NCI-H2081 treated with DMSO at 0.1 percent for 48 hours (cell line): ENCODE measurements around the gene RASSF1.
"Not testable (repeated sequence)": the region's sequence is repeated elsewhere in the genome, so short reads cannot be mapped to it uniquely, and the experiment has no call there.

Experiments used
- DNase-seq: peaks from one replicate; lab custom pipeline; 2025; lab: John Stamatoyannopoulos, UW

The RASSF1 gene

GRCh38 chr3:50323614-50324199 is 16.9 kb downstream of the RASSF1 start:
- DNase-seq: no peak

- no peak for DNase-seq
Observed at GRCh38 chr3:50323092-50323600, 17.5 kb downstream of the RASSF1 start.

- DNase-seq: no peak
Observed at GRCh38 chr3:50322386-50323091, 18.1 kb downstream of the RASSF1 start, which contains the start of gene HYAL2. TSS of gene HYAL2 (minus strand) at chr3:50322745. CDS start at chr3:50320489, 2,256 bp downstream.

- no peak for DNase-seq
Observed at GRCh38 chr3:50322115-50322385, 18.6 kb downstream of the RASSF1 start.

GRCh38 chr3:50321336-50322114 is 19.1 kb downstream of the RASSF1 start:
- DNase-seq: no peak

- DNase-seq: no peak
Observed at GRCh38 chr3:50320853-50321335, 19.7 kb downstream of the RASSF1 start.

GRCh38 chr3:50319894-50320625 is 20.6 kb downstream of the RASSF1 start:
- no peak for DNase-seq

- DNase-seq: no peak
Observed at GRCh38 chr3:50319181-50319893, 21.3 kb downstream of the RASSF1 start.

GRCh38 chr3:50318615-50319014 is 22.0 kb downstream of the RASSF1 start:
- DNase-seq: no peak

- DNase-seq: no peak
Observed at GRCh38 chr3:50318163-50318562, 22.5 kb downstream of the RASSF1 start.

GRCh38 chr3:50317300-50317699 is 23.3 kb downstream of the RASSF1 start:
- no peak for DNase-seq

- DNase-seq: no peak
Observed at GRCh38 chr3:50316657-50317242, 23.9 kb downstream of the RASSF1 start.

- DNase-seq: no peak
Observed at GRCh38 chr3:50314816-50315215, 25.8 kb downstream of the RASSF1 start.

GRCh38 chr3:50314342-50314741 is 26.3 kb downstream of the RASSF1 start:
- no peak for DNase-seq

GRCh38 chr3:50312041-50312440 is 28.6 kb downstream of the RASSF1 start:
- not testable (repeated sequence) for DNase-seq

GRCh38 chr3:50304601-50305000 is 36.0 kb downstream of the RASSF1 start:
- no peak for DNase-seq

- DNase-seq: no peak
Observed at GRCh38 chr3:50303013-50303815, 37.4 kb downstream of the RASSF1 start, which contains the start of gene HYAL1. TSS of gene HYAL1 (minus strand) at chr3:50303574. CDS start at chr3:50302956, 618 bp downstream.

- DNase-seq: no peak
Observed at GRCh38 chr3:50302095-50303012, 38.3 kb downstream of the RASSF1 start.

- DNase-seq: no peak
Observed at GRCh38 chr3:50300681-50301254, 39.9 kb downstream of the RASSF1 start.
